ENCODE measurements around the gene EFNA5. TPM values are rescaled to one million over a fixed set of nuclear protein-coding genes. Genes with fewer than 3 reads are reported as not detected.

Gene EFNA5
- total and polyA plus RNA-seq, 2 of the 8 experiments (the other 6 are each of a cell fraction or from before 2014, with no cell fraction given) = 9.6 to 21.8 TPM

- Histone ChIP-seq H2BK5ac (ENCODE audit: low read depth, low read length) (no peak overlapping the region), H3K9ac (replicated peaks in 1 of 4; ENCODE audit: extremely low read depth in 1 of 4, low read depth in 3 of 4, low read length in 3 of 4) (no peak overlapping the region), H3K36me3 (ENCODE audit: control insufficient read depth in 2 of 4, insufficient read depth in 4 of 4, low read length in 3 of 4) (no peaks in the 10 kb centered on the region; a peak in 1 of 8 replicates), H3K18ac (ENCODE audit: extremely low read depth, low read length) (0 out of 2 replicates have a peak overlapping the region, but pooled peaks have one; percentile 2), H2BK20ac (ENCODE audit: low read length) (no peak overlapping the region), H3K4me3 (ENCODE audit: extremely low read depth in 1 of 4, insufficient read depth in 2 of 4, low read depth in 3 of 4, low read length in 4 of 4) (no peak overlapping the region), H2BK120ac (replicated peaks; ENCODE audit: low read depth, low read length) (no peak overlapping the region), H3K4me1 (replicated peaks in 1 of 4; ENCODE audit: control insufficient read depth in 3 of 4, insufficient read depth in 4 of 4, low read length in 3 of 4) (peaks cover 0 to 22% (median 12%) of the 10 kb centered on the region in 4 experiments; a peak in 5 of 7 replicates), H3K4ac (replicated peaks; ENCODE audit: insufficient read length, low read depth, low read length) (no peak overlapping the region), H3K56ac (replicated peaks; ENCODE audit: insufficient read length, low read depth, low read length) (no peak overlapping the region), H2AK5ac (ENCODE audit: low read depth, low read length) (no peak overlapping the region), H3K27ac (ENCODE audit: low read depth, low read length) (0 out of 2 replicates have a peak overlapping the region, but pooled peaks have one; percentile 1), H3K79me1 (ENCODE audit: low read depth, low read length) (no peaks in the 10 kb centered on the region; the same call in 1 of the 2 replicates), H4K91ac (replicated peaks; ENCODE audit: insufficient read length, low read length) (no peak overlapping the region), H3K4me2 (ENCODE audit: insufficient read depth in 1 of 2, low read depth in 2 of 2, low read length in 2 of 2) (no peak overlapping the region), H3K14ac (ENCODE audit: insufficient read length) (no peak overlapping the region), H4K5ac (ENCODE audit: insufficient read length, low read depth, low read length) (no peak overlapping the region), H3K23ac (ENCODE audit: insufficient read length) (no peak overlapping the region), H4K20me1 (replicated peaks in 1 of 2; ENCODE audit: control insufficient read depth in 1 of 2, insufficient read depth in 2 of 2, low read length in 2 of 2) (no peaks in the 10 kb centered on the region), H3K27me3 (replicated peaks in 1 of 4; ENCODE audit: control insufficient read depth in 3 of 4, extremely low read depth in 1 of 4, insufficient read depth in 3 of 4, low read length in 3 of 4) (no peaks in the 10 kb centered on the region), H2BK12ac (ENCODE audit: low read depth, low read length) (no peak overlapping the region), H3K79me2 (ENCODE audit: control insufficient read depth in 1 of 2, insufficient read depth in 2 of 2, low read length in 2 of 2) (peaks cover 0 to 8% of the 10 kb centered on the region in 2 experiments; a peak in 3 of 4 replicates), H2BK15ac (ENCODE audit: low read length) (peak overlapping the region; percentile 36; the same call in 1 of the 2 replicates), H4K8ac (ENCODE audit: extremely low read depth, insufficient read depth, low read length) (no peak overlapping the region), H2AFZ (ENCODE audit: low read length) (no peak overlapping the region), H3K9me3 (ENCODE audit: insufficient read depth in 2 of 2, low read depth in 1 of 2, low read length in 1 of 2) (no peaks in the 10 kb centered on the region), H3K23me2 (ENCODE audit: low read depth, low read length) (no peaks in the 10 kb centered on the region)
- DNase-seq (ENCODE audit: low read depth in 1 of 2, low spot score in 2 of 2) = no peak
- 93% methylated on average over 3 of the region's 3 CpGs; no CpG with 5 or more reads in 1 of the 2 experiments for WGBS, 2 experiments (ENCODE audit: extremely low coverage in 1 of 2, insufficient coverage in 1 of 2, insufficient read length in 1 of 2, insufficient replicate concordance in 2 of 2, low coverage in 1 of 2, low lambda C conversion rate in 2 of 2, missing lambda C conversion rate in 1 of 2)
- no peak for FAIRE-seq
- CTCF ChIA-PET (ENCODE audit: partially characterized antibody) = no interaction called here
- POLR2A ChIA-PET (ENCODE audit: partially characterized antibody) = no interaction called here
- no peak for TF ChIP-seq POLR2A (IDR thresholded peaks at IDR 0.05; ENCODE audit: control extremely low read depth in 1 of 2, low read depth in 2 of 2, low read length in 2 of 2)
- no peak for TF ChIP-seq NRF1 (IDR thresholded peaks at IDR 0.05; ENCODE audit: low read depth, low read length)
- no peak for TF ChIP-seq HDAC2 (IDR thresholded peaks at IDR 0.05; ENCODE audit: borderline replicate concordance in 1 of 2, low read depth in 2 of 2, low read length in 2 of 2)
- TF ChIP-seq USF2 (IDR thresholded peaks at IDR 0.05; ENCODE audit: low read length) = no peak
- TF ChIP-seq TAF1 (IDR thresholded peaks at IDR 0.05; ENCODE audit: low read depth, low read length) = no peak
- TF ChIP-seq NANOG (IDR thresholded peaks at IDR 0.05; ENCODE audit: insufficient read depth, low read depth, low read length, poor library complexity, severe bottlenecking) = no peak
- no peak for TF ChIP-seq EP300 (IDR thresholded peaks at IDR 0.05; ENCODE audit: borderline replicate concordance in 1 of 2, low read depth in 2 of 2, low read length in 2 of 2)
- TF ChIP-seq SIN3A (conservative IDR thresholded peaks at IDR 0.05 in 1 of 2, IDR thresholded peaks at IDR 0.05 in 1 of 2; ENCODE audit: low read depth in 1 of 2, low read length in 2 of 2) = no peak
- no peak for TF ChIP-seq KDM1A (IDR thresholded peaks at IDR 0.05; ENCODE audit: borderline replicate concordance, low read length)
- no peak for TF ChIP-seq JUND (IDR thresholded peaks at IDR 0.05; ENCODE audit: low read length)
- no peak for TF ChIP-seq E2F6 (IDR thresholded peaks at IDR 0.05)
- TF ChIP-seq YY1 (IDR thresholded peaks at IDR 0.05; ENCODE audit: low read depth, low read length) = no peak
Measured at GRCh38 chr5:107496466-107496865, 174.3 kb downstream of the EFNA5 start.

Data from H1 (cell line).